Gastrocnemius medialis (tissue), 4 donors: ENCODE measurements around the gene SH3BP1.

Experiments used
- CTCF ChIP-seq, 5 experiments: fragments of 450-650 bp in 3 of 5; fragments of 200-600 bp in 2 of 5; sonication (generic) in 2 of 5; IDR thresholded peaks in 4 of 5; conservative IDR thresholded peaks in 1 of 5; 1 replicate in 4 of 5; 2 replicates in 1 of 5; pipeline ENCODE4 v1.5.1; 2016 to 2019; ENCODE audit warnings: antibody characterized with exemption in 5 of 5, mild to moderate bottlenecking in 3 of 5, moderate library complexity in 3 of 5
- POLR2A ChIP-seq, 2 donors: fragments of 450-650 bp; IDR thresholded peaks; one replicate each; pipeline ENCODE4 v1.6.1; 2017; ENCODE audit warnings: antibody characterized with exemption in 2 of 2, mild to moderate bottlenecking in 2 of 2, moderate library complexity in 2 of 2

DNA sequence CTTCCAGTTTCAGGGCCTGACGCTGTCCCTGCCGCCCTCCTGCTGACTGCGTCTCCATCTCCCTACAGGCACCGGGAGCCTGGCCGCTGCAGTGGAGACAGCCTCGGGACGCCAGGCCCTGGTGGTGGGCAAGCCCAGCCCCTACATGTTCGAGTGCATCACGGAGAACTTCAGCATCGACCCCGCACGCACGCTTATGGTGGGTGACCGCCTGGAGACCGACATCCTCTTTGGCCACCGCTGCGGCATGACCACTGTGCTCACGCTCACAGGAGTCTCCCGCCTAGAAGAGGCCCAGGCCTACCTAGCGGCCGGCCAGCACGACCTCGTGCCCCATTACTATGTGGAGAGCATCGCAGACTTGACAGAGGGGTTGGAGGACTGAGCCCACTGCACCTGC lies 26.0 kb downstream of the SH3BP1 start:
- TF ChIP-seq CTCF (IDR thresholded peaks at IDR 0.05 in 4 of 5, conservative IDR thresholded peaks at IDR 0.05 in 1 of 5) (no peak), POLR2A (IDR thresholded peaks at IDR 0.05) (no peak)
